ENCODE results near the gene BCL7A.

BCL7A gene

DNA sequence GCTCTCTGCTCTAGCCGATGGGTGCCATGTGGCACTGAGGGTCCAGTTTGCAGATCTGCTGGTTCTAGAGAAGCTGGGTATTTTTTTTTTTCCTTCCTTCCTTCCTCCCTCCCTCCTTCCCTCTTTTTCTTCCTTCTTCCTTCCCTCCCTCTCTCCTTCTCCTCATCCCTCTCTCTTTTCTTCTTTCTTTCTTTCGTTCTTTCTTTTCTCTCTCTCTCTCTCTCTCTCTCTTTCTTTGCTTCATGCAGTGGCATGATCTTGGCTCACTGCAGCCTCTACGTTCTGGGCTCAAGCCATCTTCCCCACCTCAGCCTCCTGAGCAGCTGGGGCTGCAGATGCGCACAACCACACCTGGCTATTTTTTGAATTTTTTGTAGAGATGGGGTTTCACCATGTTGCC is 2.7 kb upstream of the BCL7A start:
- no peak overlapping the region for H3K9ac ChIP-seq (ENCODE audit: low read length)
- H3K9me3 ChIP-seq (ENCODE audit: control insufficient read depth, insufficient read depth, low read depth, low read length): peaks cover 6% of the 10 kb centered on the region; the same call in 1 of the 2 replicates
- no peak overlapping the region for H3K27ac ChIP-seq (ENCODE audit: low read depth, low read length)
- H3K27me3 ChIP-seq (ENCODE audit: control insufficient read depth, insufficient read depth, low read length): peaks cover 20% of the 10 kb centered on the region
- no peak overlapping the region for H3K4me3 ChIP-seq (ENCODE audit: low read depth, low read length)
- no peaks in the 10 kb centered on the region for H3K36me3 ChIP-seq (ENCODE audit: control insufficient read depth, insufficient read depth, low read length)
- peaks cover 15% of the 10 kb centered on the region for H3K4me1 ChIP-seq (ENCODE audit: control insufficient read depth, insufficient read depth, low read length)

DNA sequence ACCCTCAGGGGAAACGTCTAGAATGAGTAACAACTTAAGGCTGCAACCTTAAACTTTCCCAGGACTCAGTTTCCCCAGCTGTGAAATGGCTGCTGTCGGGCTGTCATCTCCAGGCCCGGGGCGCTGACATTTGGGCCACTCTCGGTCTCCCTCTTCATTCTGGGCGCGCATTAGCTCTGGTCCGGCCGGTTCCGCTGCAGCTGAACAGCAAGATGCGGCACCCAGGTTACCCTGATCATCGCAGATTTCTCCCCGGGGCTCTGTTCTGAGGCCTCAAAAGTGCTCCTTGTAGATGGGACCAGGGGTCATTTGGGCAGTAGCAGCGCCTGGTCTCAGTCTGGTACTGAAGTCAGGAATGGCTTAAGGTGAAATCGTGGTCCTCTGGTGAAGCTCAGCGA is 890 bp upstream of the BCL7A start:
- Histone ChIP-seq H3K9me3 (ENCODE audit: control insufficient read depth, insufficient read depth, low read depth, low read length) (peaks cover 6% of the 10 kb centered on the region; the same call in 1 of the 2 replicates), H3K27ac (ENCODE audit: low read depth, low read length) (no peak overlapping the region), H3K36me3 (ENCODE audit: control insufficient read depth, insufficient read depth, low read length) (no peaks in the 10 kb centered on the region), H3K27me3 (ENCODE audit: control insufficient read depth, insufficient read depth, low read length) (peaks cover 20% of the 10 kb centered on the region), H3K4me1 (ENCODE audit: control insufficient read depth, insufficient read depth, low read length) (peaks cover 18% of the 10 kb centered on the region), H3K9ac (ENCODE audit: low read length) (peak overlapping the region; percentile 28), H3K4me3 (ENCODE audit: low read depth, low read length) (peak overlapping the region; percentile 73)

- Histone ChIP-seq H3K4me3 (ENCODE audit: low read depth, low read length) (peak overlapping the region; percentile 73), H3K36me3 (ENCODE audit: control insufficient read depth, insufficient read depth, low read length) (no peaks in the 10 kb centered on the region), H3K27me3 (ENCODE audit: control insufficient read depth, insufficient read depth, low read length) (peaks cover 20% of the 10 kb centered on the region), H3K4me1 (ENCODE audit: control insufficient read depth, insufficient read depth, low read length) (peaks cover 18% of the 10 kb centered on the region), H3K9me3 (ENCODE audit: control insufficient read depth, insufficient read depth, low read depth, low read length) (peaks cover 6% of the 10 kb centered on the region; the same call in 1 of the 2 replicates), H3K27ac (ENCODE audit: low read depth, low read length) (no peak overlapping the region), H3K9ac (ENCODE audit: low read length) (peak overlapping the region; percentile 28)
Observed at GRCh38 chr12:122021193-122021821, 377 bp upstream of the BCL7A start.

DNA sequence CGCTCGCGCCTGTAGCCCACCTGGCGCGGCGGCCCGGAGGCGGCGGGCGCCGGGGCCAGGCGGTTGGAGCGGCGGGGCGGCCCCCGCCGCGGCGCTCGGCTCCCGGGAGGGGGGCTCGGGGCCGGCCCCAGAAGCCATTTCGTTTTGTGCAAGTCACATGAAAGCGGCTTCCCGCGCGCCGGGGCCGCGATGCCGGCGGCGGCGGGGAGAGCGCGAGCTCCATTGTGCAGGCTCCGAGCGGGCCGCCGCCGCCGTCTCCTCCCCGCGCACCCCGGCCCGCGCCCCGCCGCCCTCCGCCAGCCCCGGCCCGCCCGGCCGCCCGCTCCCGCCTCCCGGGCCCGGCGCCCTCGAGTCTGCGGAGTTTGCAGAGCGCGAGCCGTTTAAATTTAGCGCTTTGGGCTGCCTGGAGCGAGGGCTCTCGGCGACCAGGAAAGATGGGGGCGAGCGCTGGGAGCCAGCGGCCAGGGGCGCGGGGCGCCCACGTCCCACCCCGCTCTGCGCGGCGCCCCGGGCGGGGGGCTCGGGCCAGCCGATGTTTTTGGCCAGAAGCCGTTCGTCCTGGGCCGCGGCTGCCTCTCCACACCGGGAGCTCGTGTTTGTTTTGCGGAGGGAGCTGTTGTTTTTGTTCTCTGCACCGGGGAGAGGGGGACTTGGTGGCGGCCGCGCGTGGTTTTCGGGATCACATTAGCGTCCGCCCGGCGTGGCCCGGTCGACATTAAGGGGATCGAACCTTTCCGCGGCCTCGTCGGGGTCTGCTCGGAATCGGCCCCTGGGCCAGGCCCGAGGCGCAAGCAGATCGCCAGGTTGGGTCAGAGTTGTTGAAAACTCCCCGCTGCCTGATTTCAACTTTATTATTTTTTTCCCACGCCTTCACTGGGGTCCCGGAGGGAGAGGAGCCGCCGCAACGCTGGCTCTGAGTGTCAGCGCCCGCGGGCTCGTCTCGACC is 982 bp downstream of the BCL7A start:
- Histone ChIP-seq H3K36me3 (ENCODE audit: control insufficient read depth, insufficient read depth, low read length) (no peaks in the 10 kb centered on the region), H3K27me3 (ENCODE audit: control insufficient read depth, insufficient read depth, low read length) (peaks cover 20% of the 10 kb centered on the region), H3K9me3 (ENCODE audit: control insufficient read depth, insufficient read depth, low read depth, low read length) (peaks cover 6% of the 10 kb centered on the region; the same call in 1 of the 2 replicates), H3K9ac (ENCODE audit: low read length) (peak overlapping the region; percentile 77), H3K4me1 (ENCODE audit: control insufficient read depth, insufficient read depth, low read length) (peaks cover 18% of the 10 kb centered on the region), H3K27ac (ENCODE audit: low read depth, low read length) (no peak overlapping the region), H3K4me3 (ENCODE audit: low read depth, low read length) (peak overlapping the region; percentile 73)

DNA sequence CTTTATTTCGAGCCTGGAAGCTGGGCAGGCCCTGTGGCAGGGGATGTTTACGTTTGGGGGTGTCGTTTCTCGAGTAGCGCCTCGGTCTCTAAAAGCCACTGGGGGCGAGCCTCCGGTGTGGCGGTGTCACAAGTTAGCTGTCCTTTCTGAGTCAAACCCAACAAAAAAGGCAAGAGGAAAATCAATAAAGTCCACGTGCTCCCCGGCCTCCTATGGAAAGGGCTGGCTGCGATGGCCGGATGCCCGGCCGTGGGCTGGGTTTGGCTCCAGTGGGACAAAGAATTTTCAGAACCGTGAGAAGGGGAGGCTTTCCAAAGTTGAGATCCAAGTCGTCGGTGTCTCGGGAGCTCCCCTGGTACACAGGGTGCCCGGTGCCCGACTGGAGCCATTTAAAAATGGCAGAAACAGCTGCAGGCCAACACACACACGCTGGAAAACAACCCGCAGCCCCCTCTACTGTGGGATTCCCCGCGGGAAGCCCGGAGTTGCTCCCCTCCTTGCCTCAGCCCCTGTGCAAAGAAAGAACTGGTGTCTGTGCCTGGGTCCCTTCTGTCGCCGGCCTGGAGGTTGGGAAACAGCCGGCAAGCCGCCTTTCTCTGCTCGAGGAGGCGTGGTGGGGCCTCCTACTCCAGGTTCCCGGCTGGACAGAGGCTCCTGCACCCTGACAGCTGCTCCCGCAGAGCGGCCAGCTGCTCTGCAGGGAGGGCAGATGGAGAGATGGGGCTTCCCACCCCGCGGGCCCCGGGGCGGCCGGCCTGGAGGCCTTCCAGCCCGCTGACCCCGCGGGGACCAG is 1.9 kb downstream of the BCL7A start:
- H3K27me3 ChIP-seq (ENCODE audit: control insufficient read depth, insufficient read depth, low read length): peaks cover 20% of the 10 kb centered on the region
- H3K4me3 ChIP-seq (ENCODE audit: low read depth, low read length): peak overlapping the region; percentile 68
- peaks cover 18% of the 10 kb centered on the region for H3K4me1 ChIP-seq (ENCODE audit: control insufficient read depth, insufficient read depth, low read length)
- H3K36me3 ChIP-seq (ENCODE audit: control insufficient read depth, insufficient read depth, low read length): no peaks in the 10 kb centered on the region
- peak overlapping the region; percentile 77 for H3K9ac ChIP-seq (ENCODE audit: low read length)
- peaks cover 3% of the 10 kb centered on the region; the same call in 1 of the 2 replicates for H3K9me3 ChIP-seq (ENCODE audit: control insufficient read depth, insufficient read depth, low read depth, low read length)
- H3K27ac ChIP-seq (ENCODE audit: low read depth, low read length): no peak overlapping the region

DNA sequence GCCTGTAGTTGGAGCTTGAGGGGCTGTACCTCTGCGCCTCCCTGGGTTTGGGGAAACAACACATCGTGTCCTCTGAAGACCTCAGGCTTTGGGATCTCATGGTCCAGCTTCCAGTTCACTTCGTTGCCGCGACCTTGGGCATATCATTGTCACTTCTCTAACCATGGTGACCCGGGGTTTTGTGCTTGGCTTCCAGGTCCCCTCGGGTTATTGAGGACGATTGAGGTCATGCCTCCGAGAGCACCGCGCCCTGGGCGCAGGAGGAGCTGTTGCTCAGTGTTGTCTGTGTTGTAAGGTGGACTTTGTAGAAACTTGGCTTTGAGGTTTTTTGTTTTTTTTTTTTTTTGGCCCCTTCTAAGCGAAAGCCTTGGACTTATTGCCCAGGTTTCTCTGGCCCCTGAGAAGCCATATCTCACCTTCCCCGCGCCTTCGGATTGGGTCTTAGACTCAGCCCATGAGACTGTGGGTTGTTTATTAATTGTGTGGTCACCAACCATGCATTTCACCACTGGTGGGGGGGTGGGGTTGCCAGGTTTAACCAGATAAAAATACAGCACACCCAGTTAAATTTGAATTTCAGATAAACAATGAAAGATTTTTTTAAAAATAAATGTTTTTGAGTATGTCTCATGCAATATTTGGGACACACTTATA is 2.6 kb downstream of the BCL7A start:
- no peak overlapping the region for H3K4me3 ChIP-seq (ENCODE audit: low read depth, low read length)

DNA sequence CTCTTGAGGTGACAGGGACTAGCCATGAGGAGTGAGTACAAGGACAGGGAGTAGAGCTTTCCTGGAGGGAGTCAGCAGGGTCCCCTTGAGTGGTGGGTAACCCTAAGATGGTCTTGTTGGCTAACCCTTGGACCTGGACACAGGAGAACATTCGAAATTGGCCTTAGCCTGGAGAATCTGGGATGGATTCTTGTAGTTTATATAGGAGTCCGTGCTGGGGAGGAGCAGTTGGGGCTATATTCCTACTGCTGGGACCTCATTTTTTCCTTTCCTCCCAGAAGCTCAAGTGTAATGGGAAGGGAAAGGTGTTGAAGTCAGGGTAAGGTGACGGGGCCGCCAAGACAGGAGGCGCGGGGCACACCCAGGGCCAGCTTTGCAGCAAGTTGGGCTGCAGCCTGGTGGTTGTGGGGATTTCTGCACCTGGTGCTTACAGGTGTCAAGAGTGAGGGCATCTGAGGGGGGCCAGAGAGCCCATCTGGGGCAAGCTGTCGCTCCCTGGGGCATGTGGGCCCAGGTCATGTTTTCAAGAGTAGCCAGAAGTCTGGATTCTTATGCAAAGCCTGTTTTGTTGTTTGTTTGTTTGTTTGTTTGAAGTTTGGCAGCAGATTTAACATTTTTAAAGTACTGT is 5.1 kb downstream of the BCL7A start:
- no peak overlapping the region for H3K9ac ChIP-seq (ENCODE audit: low read length)
- no peaks in the 10 kb centered on the region for H3K9me3 ChIP-seq (ENCODE audit: control insufficient read depth, insufficient read depth, low read depth, low read length)
- no peak overlapping the region for H3K27ac ChIP-seq (ENCODE audit: low read depth, low read length)
- H3K36me3 ChIP-seq (ENCODE audit: control insufficient read depth, insufficient read depth, low read length): no peaks in the 10 kb centered on the region
- no peaks in the 10 kb centered on the region for H3K27me3 ChIP-seq (ENCODE audit: control insufficient read depth, insufficient read depth, low read length)
- no peak overlapping the region for H3K4me3 ChIP-seq (ENCODE audit: low read depth, low read length)
- H3K4me1 ChIP-seq (ENCODE audit: control insufficient read depth, insufficient read depth, low read length): peaks cover 24% of the 10 kb centered on the region

More for the DNA sequence above, 2.6 kb downstream of the BCL7A start:
- Histone ChIP-seq H3K9me3 (ENCODE audit: control insufficient read depth, insufficient read depth, low read depth, low read length) (no peaks in the 10 kb centered on the region), H3K36me3 (ENCODE audit: control insufficient read depth, insufficient read depth, low read length) (no peaks in the 10 kb centered on the region), H3K9ac (ENCODE audit: low read length) (no peak overlapping the region), H3K27me3 (ENCODE audit: control insufficient read depth, insufficient read depth, low read length) (peaks cover 20% of the 10 kb centered on the region), H3K27ac (ENCODE audit: low read depth, low read length) (no peak overlapping the region), H3K4me1 (ENCODE audit: control insufficient read depth, insufficient read depth, low read length) (peaks cover 20% of the 10 kb centered on the region)

GRCh38 chr12:122028165-122028904 is 6.7 kb downstream of the BCL7A start:
- Histone ChIP-seq H3K27me3 (ENCODE audit: control insufficient read depth, insufficient read depth, low read length) (no peaks in the 10 kb centered on the region), H3K4me3 (ENCODE audit: low read depth, low read length) (no peak overlapping the region), H3K9me3 (ENCODE audit: control insufficient read depth, insufficient read depth, low read depth, low read length) (no peaks in the 10 kb centered on the region), H3K36me3 (ENCODE audit: control insufficient read depth, insufficient read depth, low read length) (no peaks in the 10 kb centered on the region), H3K4me1 (ENCODE audit: control insufficient read depth, insufficient read depth, low read length) (peaks cover 22% of the 10 kb centered on the region), H3K9ac (ENCODE audit: low read length) (no peak overlapping the region), H3K27ac (ENCODE audit: low read depth, low read length) (no peak overlapping the region)

DNA sequence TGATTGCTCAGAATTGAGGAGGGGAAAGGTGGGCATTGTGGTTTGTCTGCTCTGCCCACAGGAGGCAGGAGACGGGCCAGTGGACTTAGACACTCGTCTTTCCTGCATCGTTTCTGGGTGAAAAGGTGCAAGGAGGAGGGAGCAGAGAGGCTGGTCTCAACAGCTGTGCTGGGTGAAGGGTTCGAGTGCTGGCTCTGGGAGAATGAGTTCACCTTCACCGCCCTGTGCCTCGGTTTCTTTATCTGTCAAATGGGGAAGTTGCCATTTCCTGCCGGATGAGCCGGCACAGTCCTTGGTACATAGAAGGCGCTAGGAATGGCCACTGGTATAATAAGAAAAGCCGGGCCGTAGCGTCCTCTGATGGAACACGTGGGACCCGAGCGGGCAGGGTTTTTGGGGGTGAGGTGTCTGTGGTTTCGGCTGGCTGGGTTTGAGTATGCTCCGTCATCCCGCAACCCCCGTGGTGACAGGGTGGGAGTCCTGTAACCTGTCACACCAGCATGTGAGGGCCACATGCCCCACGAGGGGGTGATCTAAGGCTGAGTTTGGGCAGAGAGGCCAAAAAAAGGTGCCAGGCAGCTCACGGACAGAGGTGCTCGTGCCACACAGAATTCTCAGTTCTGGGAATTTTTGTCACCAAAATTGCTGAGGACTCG is 7.3 kb downstream of the BCL7A start:
- H3K4me1 ChIP-seq (ENCODE audit: control insufficient read depth, insufficient read depth, low read length): peaks cover 15% of the 10 kb centered on the region
- H3K27ac ChIP-seq (ENCODE audit: low read depth, low read length): no peak overlapping the region
- no peaks in the 10 kb centered on the region for H3K36me3 ChIP-seq (ENCODE audit: control insufficient read depth, insufficient read depth, low read length)
- no peaks in the 10 kb centered on the region for H3K9me3 ChIP-seq (ENCODE audit: control insufficient read depth, insufficient read depth, low read depth, low read length)
- no peak overlapping the region for H3K4me3 ChIP-seq (ENCODE audit: low read depth, low read length)
- H3K27me3 ChIP-seq (ENCODE audit: control insufficient read depth, insufficient read depth, low read length): no peaks in the 10 kb centered on the region
- H3K9ac ChIP-seq (ENCODE audit: low read length): peak overlapping the region; percentile 7
